ENCODE data around the gene TRAF4. TPM values are rescaled to one million over a fixed set of nuclear protein-coding genes. Genes with fewer than 3 reads are reported as not detected.
"Not testable (repeated sequence)": the region's sequence is repeated elsewhere in the genome, so short reads cannot be mapped to it uniquely, and the experiment has no call there.

The TRAF4 gene
- total and polyA plus RNA-seq, 5 experiments from 2014 or later, result 0.99 to 36.2 (median 1.3) TPM

DNA sequence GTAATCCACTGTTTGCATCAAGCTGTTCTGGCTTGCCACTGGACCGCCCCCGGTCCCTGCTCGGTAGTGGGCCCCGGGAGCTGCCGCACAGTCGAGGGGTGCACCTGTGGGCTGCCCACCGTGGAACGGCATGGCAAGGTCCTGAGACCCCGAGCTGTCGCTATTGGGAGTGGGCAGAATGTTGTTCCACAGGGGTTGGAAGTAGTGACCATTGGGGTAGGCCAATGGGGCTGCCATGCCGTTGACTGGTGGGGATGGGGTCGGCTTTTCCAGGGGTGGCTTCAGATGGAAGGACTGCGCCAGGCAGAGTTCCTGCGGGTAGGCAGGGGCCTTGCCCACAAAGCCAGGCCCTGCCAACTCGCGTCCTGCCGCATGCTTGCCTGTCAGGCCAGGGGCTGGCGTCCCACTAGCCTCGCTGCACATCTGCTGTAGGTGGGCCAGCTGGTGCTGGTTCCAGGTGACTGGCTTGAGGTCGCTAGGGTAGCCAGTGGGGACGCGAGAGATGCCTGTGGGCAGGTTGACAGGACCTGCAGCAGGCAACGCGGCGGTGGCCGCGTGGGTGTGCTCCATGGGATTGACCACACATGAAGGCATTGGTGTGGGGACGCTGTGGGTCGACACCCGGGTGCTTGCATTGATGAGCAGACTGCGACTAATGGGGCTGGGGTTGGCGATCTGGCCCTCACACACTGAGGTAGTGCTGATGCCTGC, 14.8 kb downstream of the TRAF4 start:
- ATAC-seq (no peak), DNase-seq (no peak)
- H3K9me3 Mint-ChIP-seq, result no peaks in the 10 kb centered on the region
- no peak overlapping the region for H3K4me3 Mint-ChIP-seq
- no peaks in the 10 kb centered on the region for H3K27me3 Mint-ChIP-seq
- no peak overlapping the region for H3K27ac Mint-ChIP-seq
- POLR2A ChIA-PET, result interaction anchor here (1.3 kb wide), 1 partner anchor 9 kb away, joined by 3 read pairs; no protein-coding TSS in a partner anchor
- H3K36me3 Mint-ChIP-seq, result peaks cover 0 to 49% (median 2%) of the 10 kb centered on the region in 3 donors
- H3K4me1 Mint-ChIP-seq, result peaks cover under 1 to 3% (median under 1%) of the 10 kb centered on the region in 4 donors

DNA sequence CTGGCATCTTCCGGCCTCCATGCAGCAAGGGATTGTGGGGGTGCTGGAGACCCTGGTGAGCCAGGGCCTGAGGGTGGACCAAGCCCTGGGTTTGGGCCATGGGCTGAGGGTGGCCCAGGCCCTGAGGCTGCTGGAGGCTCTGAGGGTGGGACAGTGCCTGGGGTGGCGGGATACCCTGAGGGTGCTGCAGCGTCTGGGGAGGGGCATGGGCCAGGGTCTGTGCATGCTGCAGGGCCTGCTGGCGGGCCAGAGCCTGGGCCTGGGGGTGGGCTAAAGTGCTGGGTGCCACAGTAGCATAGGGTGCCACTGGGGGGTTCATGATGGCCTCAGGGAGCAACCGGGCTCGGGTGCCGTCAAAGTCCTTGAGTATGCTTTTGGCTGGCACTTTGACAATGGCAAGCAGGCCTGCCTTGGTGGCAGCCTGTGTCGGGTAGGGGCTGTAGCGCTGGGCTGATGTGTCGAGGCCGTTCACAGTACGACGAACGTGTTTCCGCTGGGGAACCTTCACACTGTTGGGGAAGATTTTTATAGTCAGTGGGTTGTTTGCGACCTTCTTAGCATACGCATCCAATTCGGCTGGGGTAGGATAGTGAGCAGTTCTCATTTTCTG, 15.6 kb downstream of the TRAF4 start:
- Mint-ChIP-seq H3K9me3 (no peaks in the 10 kb centered on the region), H3K27me3 (no peaks in the 10 kb centered on the region), H3K4me3 (no peak overlapping the region), H3K4me1 (peaks cover 4 to 6% (median 4%) of the 10 kb centered on the region in 4 donors), H3K36me3 (peaks cover 0 to 52% (median 2%) of the 10 kb centered on the region in 3 donors), H3K27ac (no peak overlapping the region)
- ATAC-seq, result no peak
- no peak for DNase-seq
- POLR2A ChIA-PET, result interaction anchor here (0.5 kb wide), 1 partner anchor 20 kb away, joined by 3 read pairs; no protein-coding TSS in a partner anchor

DNA sequence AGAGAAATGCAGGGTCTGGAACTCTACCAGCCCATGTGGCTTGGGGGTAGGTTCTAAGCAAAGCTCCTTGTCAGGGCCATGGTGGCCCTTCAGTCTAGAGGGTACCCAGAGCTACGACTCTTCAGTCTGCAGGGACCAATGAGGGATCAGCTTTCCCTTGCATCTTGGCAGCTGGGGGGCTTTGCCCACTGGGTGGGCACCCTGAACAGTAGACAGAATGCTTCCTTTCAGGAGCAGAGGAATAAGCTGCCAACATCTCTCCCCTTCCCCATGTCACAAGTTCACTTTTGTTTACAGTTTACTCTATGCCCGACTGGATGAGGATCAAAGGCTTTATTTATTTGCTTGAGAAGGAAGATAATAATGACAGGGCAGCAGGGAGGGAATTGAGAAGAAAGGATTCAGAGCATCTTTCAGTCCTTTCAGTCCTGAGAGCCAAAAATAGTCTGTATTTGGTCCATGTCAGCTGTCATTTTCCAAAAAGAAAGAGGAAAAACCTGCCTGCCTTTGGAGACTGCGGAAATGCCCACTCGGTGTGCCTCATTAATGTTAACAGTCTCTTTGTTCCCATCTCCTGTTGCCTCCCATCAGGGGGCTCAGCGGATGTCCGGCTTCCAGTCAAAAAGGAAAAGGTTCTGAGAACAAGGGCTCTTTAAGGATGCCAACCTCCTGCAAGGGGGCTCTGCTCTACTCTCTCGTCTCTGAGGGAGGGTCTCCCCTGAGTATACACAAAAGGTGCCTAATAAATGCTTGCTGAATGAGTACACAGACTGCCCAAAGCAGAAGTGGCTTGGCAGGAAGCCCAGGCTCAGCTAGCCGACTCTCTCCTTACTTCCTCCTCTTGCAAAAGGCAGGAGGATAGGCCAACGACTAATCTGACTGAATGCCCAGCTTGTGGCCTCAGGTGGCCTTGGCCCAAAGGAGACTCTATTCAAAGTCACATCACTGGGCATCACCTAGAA, 17.1 kb downstream of the TRAF4 start:
- DNase-seq (no peak), ATAC-seq (no peak)
- POLR2A ChIA-PET, result interaction anchor here (0.9 to 1.2 kb wide), 3 partner anchors 33 to 141 kb away, joined by 3 read pairs; partner anchors contain the start of gene DHRS13
- Mint-ChIP-seq H3K27ac (peak overlapping the region in 2 of 10 donors; percentile 40 to 48), H3K36me3 (peaks cover 0 to 56% (median 2%) of the 10 kb centered on the region in 3 donors), H3K27me3 (no peaks in the 10 kb centered on the region), H3K4me3 (no peak overlapping the region), H3K9me3 (no peaks in the 10 kb centered on the region), H3K4me1 (peaks cover 4 to 6% (median 4%) of the 10 kb centered on the region in 4 donors)

DNA sequence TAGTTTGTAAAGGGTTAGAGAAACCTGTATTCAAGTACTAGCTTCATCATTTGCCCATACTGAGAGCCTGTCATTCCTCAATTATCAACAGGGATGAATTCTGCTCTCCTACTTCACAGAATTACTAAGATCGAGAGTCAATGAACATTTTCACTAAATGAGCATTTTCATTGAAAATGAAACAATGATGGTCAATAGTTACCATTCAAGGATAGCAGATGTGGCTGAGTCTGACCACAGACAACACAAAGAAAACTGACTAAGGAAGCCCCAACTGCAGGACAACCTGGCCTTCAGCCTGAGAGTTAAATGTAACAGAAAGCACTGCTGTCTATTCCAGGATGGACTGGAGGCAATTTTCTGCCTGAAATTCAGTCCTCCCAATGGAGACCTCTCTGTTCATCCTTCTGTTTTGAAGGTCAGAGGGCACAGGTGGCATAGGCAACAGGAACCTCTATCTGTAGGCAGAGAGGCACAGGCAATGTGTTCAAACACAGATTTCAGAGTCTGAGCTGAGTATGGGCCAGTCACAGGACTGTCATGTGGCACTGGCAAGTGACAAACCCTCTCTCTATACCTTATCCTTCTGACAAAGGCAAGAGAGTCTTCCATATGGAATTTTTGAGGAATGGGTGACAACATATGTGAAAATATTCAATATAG, 19.5 kb downstream of the TRAF4 start:
- H3K4me1 Mint-ChIP-seq, result peaks cover 2 to 6% (median 4%) of the 10 kb centered on the region in 4 donors
- no peak overlapping the region for H3K4me3 Mint-ChIP-seq
- H3K27me3 Mint-ChIP-seq, result no peaks in the 10 kb centered on the region
- ATAC-seq (peak; percentile 12 to 23), DNase-seq (no peak)
- peak overlapping the region in 2 of 10 donors; percentile 3 to 28 for H3K27ac Mint-ChIP-seq
- POLR2A ChIA-PET, result interaction anchor here (0.6 to 2.8 kb wide), 12 partner anchors 14 to 537 kb away, joined by 3 to 18 read pairs (median 4); partner anchors contain the start of genes FLOT2, PHF12 and RPL23A
- H3K9me3 Mint-ChIP-seq, result no peaks in the 10 kb centered on the region
- peaks cover 0 to 47% (median 2%) of the 10 kb centered on the region in 3 donors for H3K36me3 Mint-ChIP-seq

DNA sequence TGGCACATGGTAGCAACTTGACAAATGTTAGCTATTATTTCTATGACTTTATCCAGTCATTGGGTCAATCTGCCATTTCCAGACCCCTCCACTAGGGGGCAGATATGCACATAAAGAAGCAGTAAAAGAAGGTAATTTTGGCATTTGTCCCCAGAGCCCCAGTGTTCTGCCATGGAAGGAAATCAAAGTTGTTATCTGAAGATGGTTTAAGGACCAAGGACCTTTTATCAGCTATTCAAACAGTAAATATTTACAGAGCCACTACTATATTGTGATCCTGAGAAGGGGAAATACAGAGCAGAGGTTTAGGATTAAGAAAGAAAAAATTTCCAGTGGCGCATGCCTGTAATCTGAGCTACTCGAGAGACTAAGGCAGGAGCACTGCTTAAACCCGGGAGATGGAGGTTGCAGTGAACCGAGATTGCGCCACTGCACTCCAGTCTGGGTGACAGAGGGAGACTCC, 20.0 kb downstream of the TRAF4 start:
- peak; percentile 50 to 91 (median 74) for DNase-seq
- Mint-ChIP-seq H3K4me1 (peaks cover 2 to 6% (median 4%) of the 10 kb centered on the region in 4 donors), H3K27me3 (no peaks in the 10 kb centered on the region), H3K27ac (peak overlapping the region in 5 of 10 donors; percentile 3 to 90 (median 61)), H3K9me3 (no peaks in the 10 kb centered on the region), H3K4me3 (no peak overlapping the region), H3K36me3 (peaks cover 0 to 43% (median 2%) of the 10 kb centered on the region in 3 donors)
- peak; percentile 71 to 80 for ATAC-seq
- POLR2A ChIA-PET, result interaction anchor here (0.6 to 2.8 kb wide), 12 partner anchors 15 to 536 kb away, joined by 3 to 18 read pairs (median 4); partner anchors contain the start of genes FLOT2, PHF12 and RPL23A

DNA sequence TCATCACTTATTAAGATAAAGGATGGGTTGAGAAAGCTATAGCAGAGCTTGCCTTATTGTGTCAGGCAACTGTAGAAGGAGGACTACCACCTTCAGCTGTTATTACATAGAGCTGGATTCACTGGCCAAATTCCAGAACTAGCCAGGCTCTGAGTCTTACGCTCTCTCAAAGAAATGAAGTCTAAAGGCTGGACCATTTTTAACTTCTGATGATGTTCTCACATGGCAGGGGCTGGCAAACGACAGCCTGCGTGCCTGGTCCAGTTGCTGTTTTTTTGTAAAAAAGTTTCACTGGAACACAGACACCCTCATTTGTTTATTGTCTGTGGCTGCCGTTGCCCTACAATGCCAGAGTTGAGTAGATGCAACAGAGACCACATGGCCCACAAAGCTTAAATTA, 21.2 kb downstream of the TRAF4 start:
- H3K4me1 Mint-ChIP-seq, result peaks cover 6 to 13% (median 9%) of the 10 kb centered on the region in 4 donors
- H3K27ac Mint-ChIP-seq, result peak overlapping the region in 3 of 10 donors; percentile 24 to 40 (median 25)
- H3K9me3 Mint-ChIP-seq, result no peaks in the 10 kb centered on the region
- no peak for ATAC-seq
- POLR2A ChIA-PET, result interaction anchor here (1.9 to 2.8 kb wide), 2 partner anchors 45 to 132 kb away, joined by 6 to 18 read pairs; partner anchors contain the start of genes FLOT2 and RPL23A
- DNase-seq, result no peak
- H3K36me3 Mint-ChIP-seq, result peaks cover 0 to 35% (median 0%) of the 10 kb centered on the region in 3 donors
- H3K27me3 Mint-ChIP-seq, result no peaks in the 10 kb centered on the region
- H3K4me3 Mint-ChIP-seq, result no peak overlapping the region

DNA sequence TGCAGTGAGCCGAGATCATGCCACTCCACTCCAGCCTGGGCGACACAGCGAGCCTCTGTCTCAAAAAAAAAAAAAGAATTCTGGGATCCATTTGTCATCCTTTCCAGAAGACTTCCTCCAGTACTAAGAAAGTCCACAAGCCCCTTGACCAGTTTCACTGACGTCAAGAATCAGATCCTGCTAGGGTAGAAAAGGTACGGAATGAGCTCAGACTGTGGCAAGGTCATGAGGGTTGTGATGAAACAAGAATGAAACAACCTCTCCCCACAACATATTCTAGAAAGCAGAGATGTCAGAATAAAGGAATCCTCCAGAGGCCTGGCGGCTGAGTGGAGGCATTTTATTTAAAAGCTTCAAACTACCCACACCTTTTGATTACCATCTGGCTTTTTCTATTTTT, 29.9 kb downstream of the TRAF4 start:
- Mint-ChIP-seq H3K36me3 (peaks cover 0 to 15% (median 0%) of the 10 kb centered on the region in 3 donors), H3K9me3 (no peaks in the 10 kb centered on the region), H3K27me3 (no peaks in the 10 kb centered on the region), H3K4me1 (peaks cover 21 to 34% (median 30%) of the 10 kb centered on the region in 4 donors), H3K27ac (peak overlapping the region in 1 of 10 donors; percentile 60), H3K4me3 (no peak overlapping the region)
- POLR2A ChIA-PET, result no interaction called here
- no peak for DNase-seq
- no peak for ATAC-seq

DNA sequence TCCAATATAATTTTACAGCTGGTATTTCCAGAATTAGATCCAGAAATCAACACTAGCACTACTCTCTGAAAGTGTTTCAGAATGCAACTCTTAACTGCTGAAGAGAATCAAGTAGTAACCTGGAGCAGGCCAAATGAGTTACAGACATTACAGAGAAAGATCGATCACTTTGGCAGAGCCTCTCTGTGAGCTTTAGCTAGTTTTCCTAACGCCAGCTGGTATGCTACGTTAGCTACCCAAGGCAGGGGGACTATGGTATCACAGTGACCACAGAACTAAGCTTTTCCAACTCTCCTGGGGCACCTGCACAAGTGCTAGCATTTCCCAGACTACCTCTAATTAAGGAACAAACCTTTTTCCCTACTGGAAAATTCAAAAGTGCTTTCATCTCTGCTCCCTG, 30.4 kb downstream of the TRAF4 start:
- POLR2A ChIA-PET, result interaction anchor here (1.7 kb wide), 1 partner anchor 124 kb away, joined by 3 read pairs; no protein-coding TSS in a partner anchor
- Mint-ChIP-seq H3K9me3 (no peaks in the 10 kb centered on the region), H3K4me1 (peaks cover 25 to 38% (median 34%) of the 10 kb centered on the region in 4 donors), H3K27ac (no peak overlapping the region), H3K36me3 (peaks cover 0 to 17% (median 0%) of the 10 kb centered on the region in 3 donors), H3K4me3 (no peak overlapping the region), H3K27me3 (no peaks in the 10 kb centered on the region)
- ATAC-seq (no peak), DNase-seq (no peak)

DNA sequence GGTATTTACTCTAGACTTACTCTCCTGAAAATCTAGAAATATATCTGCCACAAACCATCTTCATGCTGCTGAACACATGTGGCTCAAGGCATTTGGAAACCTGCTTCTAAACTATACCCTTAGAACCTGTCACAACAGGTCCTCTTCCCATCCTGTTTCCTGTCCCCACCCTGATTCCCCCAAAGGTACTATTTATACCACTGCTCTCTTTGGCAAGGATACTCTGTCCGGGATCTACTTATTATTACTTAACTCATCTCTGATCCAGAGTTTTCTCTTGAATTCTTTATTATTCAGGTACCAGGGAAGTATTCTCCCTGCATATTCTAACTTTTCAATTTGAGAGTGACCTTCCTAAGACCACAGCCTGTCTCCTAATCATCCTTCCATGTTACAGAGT, 33.4 kb downstream of the TRAF4 start:
- Mint-ChIP-seq H3K4me1 (peaks cover 29 to 41% (median 36%) of the 10 kb centered on the region in 4 donors), H3K27me3 (no peaks in the 10 kb centered on the region), H3K9me3 (no peaks in the 10 kb centered on the region), H3K27ac (peak overlapping the region in 9 of 10 donors; percentile 12 to 85 (median 68)), H3K36me3 (peaks cover 0 to 30% (median 3%) of the 10 kb centered on the region in 3 donors), H3K4me3 (peak overlapping the region in 2 of 10 donors; percentile 1 to 3)
- DNase-seq, result no peak
- POLR2A ChIA-PET, result interaction anchor here (0.5 to 0.7 kb wide), 3 partner anchors 29 to 555 kb away, joined by 3 read pairs; no protein-coding TSS in a partner anchor
- no peak for ATAC-seq

DNA sequence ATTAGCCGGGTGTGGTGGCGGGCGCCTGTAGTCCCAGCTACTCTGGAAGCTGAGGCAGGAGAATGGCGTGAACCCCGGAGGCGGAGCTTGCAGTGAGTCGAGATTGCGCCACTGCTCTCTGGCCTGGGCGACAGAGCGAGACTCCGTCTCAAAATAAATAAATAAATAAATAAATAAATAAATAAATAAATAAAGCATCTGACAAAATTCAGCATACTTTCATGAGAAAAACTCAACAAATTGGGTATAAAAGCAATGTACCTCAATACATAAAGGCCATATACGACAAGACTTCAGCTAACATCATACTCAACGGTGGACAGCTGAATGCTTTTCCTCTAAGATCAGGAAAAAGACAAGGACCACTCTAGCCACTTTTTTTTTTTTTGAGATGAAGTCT, 35.8 kb downstream of the TRAF4 start:
- POLR2A ChIA-PET, result interaction anchor here (0.7 kb wide), 1 partner anchor 20 kb away, joined by 3 read pairs; no protein-coding TSS in a partner anchor

DNA sequence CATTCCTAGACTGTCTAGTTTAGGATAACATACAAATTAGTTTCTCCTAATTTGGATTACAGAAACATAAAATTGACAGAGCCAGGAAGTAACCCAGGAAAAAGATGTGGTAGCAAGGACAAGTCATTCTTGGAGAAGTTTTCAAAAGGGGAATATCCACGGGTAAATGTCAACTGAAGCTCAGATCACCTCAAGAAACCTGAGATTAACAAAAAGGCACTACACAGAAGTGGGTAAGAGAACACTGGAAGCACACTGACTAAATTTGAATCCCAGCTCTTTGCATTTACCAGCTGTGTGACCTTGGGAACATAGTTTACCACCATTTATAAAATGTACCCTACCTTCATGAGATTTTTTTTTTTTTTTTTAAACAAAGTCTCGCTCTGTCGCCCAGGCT, 39.4 kb downstream of the TRAF4 start:
- H3K27ac Mint-ChIP-seq, result peak overlapping the region in 3 of 10 donors; percentile 8 to 40 (median 39)
- H3K36me3 Mint-ChIP-seq, result peaks cover 0 to 32% (median 3%) of the 10 kb centered on the region in 3 donors
- ATAC-seq (no peak), DNase-seq (no peak)
- no peaks in the 10 kb centered on the region for H3K9me3 Mint-ChIP-seq
- no peak overlapping the region for H3K4me3 Mint-ChIP-seq
- H3K27me3 Mint-ChIP-seq, result no peaks in the 10 kb centered on the region
- peaks cover 11 to 28% (median 20%) of the 10 kb centered on the region in 4 donors for H3K4me1 Mint-ChIP-seq
- POLR2A ChIA-PET, result interaction anchor here (1.0 kb wide), 1 partner anchor 114 kb away, joined by 3 read pairs; the partner anchor contains the start of gene FLOT2

More for the DNA sequence above, 35.8 kb downstream of the TRAF4 start:
- H3K27ac Mint-ChIP-seq, H3K4me3 Mint-ChIP-seq, H3K9me3 Mint-ChIP-seq, H3K27me3 Mint-ChIP-seq, DNase-seq, ATAC-seq: not testable (repeated sequence)
- peaks cover 0 to 28% (median 3%) of the 10 kb centered on the region in 3 donors for H3K36me3 Mint-ChIP-seq
- peaks cover 29 to 40% (median 33%) of the 10 kb centered on the region in 4 donors for H3K4me1 Mint-ChIP-seq
